ENCODE measurements around the gene DIAPH3.

DNA sequence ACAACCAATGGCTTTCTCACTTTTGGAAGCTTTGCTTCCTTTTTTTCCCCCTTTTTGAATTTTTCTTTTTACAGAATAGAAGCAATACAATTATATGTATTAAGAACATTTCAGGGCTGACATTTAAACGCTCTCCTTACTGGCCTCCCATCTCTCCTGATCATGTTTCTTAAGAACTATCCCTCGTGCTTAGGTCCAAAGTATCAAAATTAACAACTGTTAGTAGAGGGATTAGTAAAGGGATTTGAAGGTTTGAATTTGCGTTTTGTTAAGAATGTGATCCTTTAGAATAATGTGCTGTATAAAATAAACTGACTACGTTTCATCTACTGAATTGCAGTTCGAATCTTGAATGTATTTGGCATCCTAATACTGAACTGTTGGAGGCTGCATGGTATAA lies 424.8 kb downstream of the DIAPH3 start:
- TF ChIP-seq POLR2A (IDR thresholded peaks at IDR 0.05; ENCODE audit: low read depth, low read length): no peak
- TF ChIP-seq SPI1 (IDR thresholded peaks at IDR 0.05; ENCODE audit: low read depth, low read length): no peak
- TF ChIP-seq POLR2AphosphoS5 (IDR thresholded peaks at IDR 0.05; ENCODE audit: low read depth, low read length): no peak
